Kidney (tissue), 14 donors: ENCODE measurements around the gene COPE. TPM values are rescaled to one million over a fixed set of nuclear protein-coding genes. Genes with fewer than 3 reads are reported as not detected.

Experiments used
- DNase-seq, 5 donors: peaks; one replicate each; pipeline ENCODE4 v3.0.0-alpha.2; 2013 to 2020
- FAIRE-seq: peaks from 2 replicates; lab custom pipeline; 2012; peaks lifted over from hg19 to GRCh38; lab: Jason Lieb, UNC
- H3K27ac ChIP-seq, 2 donors: one replicate each; pipeline ENCODE4 v1.7.0; 2013; ENCODE audit warnings: low read depth in 2 of 2, low read length in 2 of 2, inconsistent platforms in 1 of 2
- H3K27me3 ChIP-seq: one replicate; pipeline ENCODE4 v1.7.1; 2013; ENCODE audit warnings: low read length, inconsistent platforms; ENCODE audit not compliant: control insufficient read depth, insufficient read depth
- H3K36me3 ChIP-seq, 3 donors: one replicate each; pipeline versions ENCODE4 v1.7.0 to v1.7.1; 2013; ENCODE audit warnings: low read length in 3 of 3, control low read depth in 1 of 3, inconsistent platforms in 1 of 3; ENCODE audit not compliant: insufficient read depth in 3 of 3, control insufficient read depth in 2 of 3
- H3K4me1 ChIP-seq, 3 donors: one replicate each; pipeline versions ENCODE4 v1.7.0 to v1.7.1; 2013; ENCODE audit warnings: low read length in 3 of 3, inconsistent platforms in 1 of 3, low read depth in 1 of 3; ENCODE audit not compliant: control insufficient read depth in 2 of 3, insufficient read depth in 2 of 3
- H3K4me3 ChIP-seq, 3 donors: one replicate each; pipeline versions ENCODE4 v1.7.0 to v1.8.1; 2013; ENCODE audit warnings: low read length in 3 of 3, control low read depth in 1 of 3, inconsistent platforms in 1 of 3
- H3K9ac ChIP-seq, 3 donors: one replicate each; pipeline versions ENCODE4 v1.7.0 to v1.7.1; 2013; ENCODE audit warnings: low read length in 3 of 3, control low read depth in 1 of 3, inconsistent platforms in 1 of 3
- H3K9me3 ChIP-seq, 3 donors: one replicate each; pipeline versions ENCODE4 v1.7.0 to v1.7.1; 2013; ENCODE audit warnings: low read length in 3 of 3, control low read depth in 1 of 3, inconsistent platforms in 1 of 3; ENCODE audit not compliant: control insufficient read depth in 2 of 3, insufficient read depth in 1 of 3
- CTCF ChIP-seq: IDR thresholded peaks from 3 replicates; pipeline ENCODE4 v1.5.1; 2012; ENCODE audit warnings: mild to moderate bottlenecking, moderate library complexity, borderline replicate concordance; ENCODE audit not compliant: insufficient read depth; ENCODE audit errors: extremely low read depth
- intact Hi-C: fragments of 100-400 bp; cut with DNase I; formaldehyde crosslinking; loops from one replicate; pipeline ENCODE4 v1.11.1; 2022
- polyA plus RNA-seq: library from polyadenylated mRNA; stranded (reverse); fragments of 350-450 nt; fragmentation: Illumina TruSeq; extraction: RNeasy Lipid Tissue Mini Kit (QIAGEN cat#74804); gene quantifications from one replicate; pipeline ENCODE4 v1.2.3, GENCODE V29; 2014; ENCODE audit warnings: low read depth, low replicate concordance; ENCODE audit not compliant: insufficient read depth
- total RNA-seq: library from RNA; stranded (reverse); fragmentation: NEBNext Ultra II Directional; extraction: Animal tissue kit (Norgen Biotek cat#: 25700); gene quantifications from one replicate; pipeline ENCODE4 v1.2.1, GENCODE V29; 2021
- donor health status: control.
- donor health status: control.
- donor health status: control.
- donor health status: control.
- donor health status: control.
- donor health status: DM: yes; HTN: yes; CAD: no.
- donor health status: Normal renal cell carcinoma (clear cell type).

Gene COPE
- total and polyA plus RNA-seq, 2 donors from 2014 or later, result 166 to 263 TPM

GRCh38 chr19:18881491-18881890 is 37.7 kb downstream of the COPE start:
- Histone ChIP-seq H3K9me3 (no peaks in the 10 kb centered on the region), H3K27me3 (no peaks in the 10 kb centered on the region), H3K4me3 (no peak overlapping the region), H3K9ac (no peak overlapping the region), H3K4me1 (no peaks in the 10 kb centered on the region), H3K27ac (no peak overlapping the region), H3K36me3 (no peaks in the 10 kb centered on the region)
- intact Hi-C loops, result no loop called here
- no peak for FAIRE-seq
- DNase-seq, result no peak
- TF ChIP-seq CTCF, result no peak

DNA sequence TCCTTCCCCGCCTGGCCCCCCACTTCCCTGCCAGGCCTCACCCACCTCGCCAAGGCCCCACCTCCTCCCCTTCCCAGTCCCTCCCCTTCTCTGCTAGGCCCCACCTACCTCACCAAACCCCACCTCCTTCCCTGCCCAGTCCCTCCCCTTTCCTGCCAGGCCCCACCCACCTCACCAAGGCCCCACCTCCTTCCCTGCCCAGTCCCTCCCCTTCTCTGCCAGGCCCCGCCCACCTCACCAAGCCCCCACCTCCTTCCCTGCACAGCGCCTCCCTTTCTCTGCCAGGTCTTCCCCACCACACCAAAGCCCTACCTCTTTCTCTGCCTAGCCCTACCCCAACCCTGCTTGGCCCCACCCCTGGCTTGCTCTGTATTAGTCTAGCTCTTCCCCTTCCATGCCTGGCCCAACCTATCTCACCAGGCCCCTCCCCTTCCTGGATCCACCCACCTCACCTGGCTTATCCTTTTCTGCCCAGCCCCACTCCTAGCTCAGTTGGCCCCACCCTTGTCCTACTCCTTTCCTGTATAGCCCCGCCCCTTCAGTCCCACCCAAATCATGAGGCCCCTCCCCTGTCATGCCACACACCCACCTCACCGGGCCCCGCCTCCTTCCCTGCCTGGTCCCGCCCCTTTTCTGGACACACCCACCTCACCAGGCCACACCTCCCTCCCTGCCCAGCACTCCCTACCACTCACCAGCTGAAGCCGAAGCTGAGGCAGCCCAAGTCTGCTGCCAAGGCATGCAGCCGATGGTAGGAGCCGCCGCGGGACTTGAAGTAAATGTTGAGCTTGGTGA is 39.4 kb downstream of the COPE start:
- no peak overlapping the region for H3K27ac ChIP-seq
- H3K9me3 ChIP-seq, result no peaks in the 10 kb centered on the region
- FAIRE-seq, result no peak
- no peak overlapping the region for H3K9ac ChIP-seq
- DNase-seq, result peak in 2 of 5 donors; percentile 59 to 72
- H3K4me3 ChIP-seq, result no peak overlapping the region
- H3K36me3 ChIP-seq, result no peaks in the 10 kb centered on the region
- H3K4me1 ChIP-seq, result no peaks in the 10 kb centered on the region
- intact Hi-C loops, result no loop called here
- H3K27me3 ChIP-seq, result no peaks in the 10 kb centered on the region
- no peak for TF ChIP-seq CTCF

DNA sequence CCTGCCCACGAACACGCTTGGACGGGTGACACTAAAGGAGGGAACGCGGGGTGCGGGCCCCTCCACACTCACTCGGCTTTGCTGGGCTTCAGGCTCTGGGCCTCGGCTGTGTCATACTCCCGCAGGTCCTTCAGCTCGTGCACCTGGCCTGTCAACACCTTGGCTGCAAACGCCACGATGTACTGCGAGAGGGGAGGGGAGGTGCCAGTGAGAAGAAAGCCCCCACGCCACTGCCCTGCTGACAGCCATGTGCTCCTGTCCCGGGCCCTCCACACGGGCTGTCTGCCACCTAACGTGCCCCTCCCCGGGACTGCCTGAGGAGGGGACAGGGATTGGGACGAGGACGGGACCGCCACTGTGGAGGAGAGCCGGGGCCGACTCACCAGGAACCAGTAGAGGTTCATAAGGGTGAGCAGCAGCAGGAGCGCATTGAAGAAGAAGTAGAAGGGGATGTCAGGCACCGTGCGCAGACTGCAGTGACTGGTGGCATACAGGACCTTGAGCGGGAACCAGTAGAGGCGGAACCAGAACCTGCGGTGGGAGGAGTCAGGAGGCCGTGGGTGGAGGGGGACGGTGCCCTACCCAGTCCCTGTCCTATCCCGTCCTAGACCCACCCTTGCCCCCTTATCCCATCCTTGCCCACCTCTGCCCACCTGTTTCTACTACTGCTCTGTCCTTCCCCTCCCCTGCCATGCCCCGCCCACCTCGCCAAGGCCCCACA is 40.2 kb downstream of the COPE start:
- H3K9me3 ChIP-seq, result no peaks in the 10 kb centered on the region
- no peak overlapping the region for H3K4me3 ChIP-seq
- intact Hi-C loops, result no loop called here
- TF ChIP-seq CTCF, result no peak
- H3K4me1 ChIP-seq, result no peaks in the 10 kb centered on the region
- no peaks in the 10 kb centered on the region for H3K36me3 ChIP-seq
- H3K9ac ChIP-seq, result no peak overlapping the region
- FAIRE-seq, result no peak
- DNase-seq, result no peak
- H3K27ac ChIP-seq, result no peak overlapping the region
- H3K27me3 ChIP-seq, result no peaks in the 10 kb centered on the region
